Heart right ventricle (tissue), 16 donors: Measurements from ENCODE around the gene BACH1. TPM values are rescaled to one million over a fixed set of nuclear protein-coding genes. Genes with fewer than 3 reads are reported as not detected.

Source experiments
- ATAC-seq, 8 donors: fragments of 200-7000 bp; cut with Tn5 transposase; one replicate each; pipeline ENCODE4 v1.9.1; 2020; ENCODE audit warnings: mild to moderate bottlenecking in 8 of 8, moderate library complexity in 8 of 8, moderate number of reproducible peaks in 1 of 8
- DNase-seq, 2 donors: peaks; one replicate each; pipeline ENCODE4 v3.0.0-alpha.2; 2020
- H3K27ac ChIP-seq, 10 donors: fragments of 200-600 bp; sonication (generic) in 2 of 10; one replicate each; pipeline versions ENCODE4 v1.5.0 to v1.8.0; 2020 to 2022; ENCODE audit warnings: mild to moderate bottlenecking in 3 of 10
- H3K27me3 ChIP-seq, 7 donors: fragments of 200-600 bp; one replicate each; pipeline ENCODE4 v1.8.0; 2021 to 2022; ENCODE audit warnings: mild to moderate bottlenecking in 2 of 7
- H3K36me3 ChIP-seq, 9 donors: fragments of 200-600 bp; sonication (generic) in 1 of 9; one replicate each; pipeline versions ENCODE4 v1.5.0 to v1.8.0; 2020 to 2022; ENCODE audit warnings: mild to moderate bottlenecking in 2 of 9
- H3K4me1 ChIP-seq, 9 donors: fragments of 200-600 bp; sonication (generic) in 1 of 9; one replicate each; pipeline versions ENCODE4 v1.5.0 to v1.8.0; 2020 to 2022; ENCODE audit warnings: mild to moderate bottlenecking in 4 of 9
- H3K4me3 ChIP-seq, 10 donors: fragments of 200-600 bp; sonication (generic) in 2 of 10; one replicate each; pipeline versions ENCODE4 v1.5.0 to v1.8.0; 2020 to 2022; ENCODE audit warnings: mild to moderate bottlenecking in 7 of 10, moderate library complexity in 2 of 10
- H3K9me3 ChIP-seq, 11 donors: fragments of 200-600 bp in 10 of 11; sonication (generic) in 2 of 11; one replicate each; pipeline versions ENCODE4 v1.5.0 to v1.8.0; 2013 to 2022; ENCODE audit warnings: mild to moderate bottlenecking in 2 of 11, control low read depth in 1 of 11, moderate library complexity in 1 of 11
- CTCF ChIP-seq, 9 donors: fragments of 200-600 bp; sonication (generic) in 2 of 9; IDR thresholded peaks; one replicate each; pipeline versions ENCODE4 v1.5.0 to v1.8.0; 2021 to 2022; ENCODE audit warnings: antibody characterized with exemption in 9 of 9, mild to moderate bottlenecking in 5 of 9, moderate library complexity in 1 of 9
- WGBS, 2 donors: extraction: QIAGEN DNeasy Blood & Tissue Kit; methylation state at CpG; one replicate each; pipeline ENCODE4 v1.1.7; 2013; ENCODE audit warnings: inconsistent platforms in 1 of 2; 5-methylcytosine and 5-hydroxymethylcytosine counted together
- intact Hi-C, 10 donors: fragments of 100-400 bp; cut with DNase I; formaldehyde crosslinking; loops; one replicate each; pipeline versions ENCODE4 v1.11.1 to v1.14.2; 2022
- polyA plus RNA-seq, 2 donors: library from polyadenylated mRNA; stranded (reverse); fragments of 200-250 nt; gene quantifications; one replicate each; pipeline ENCODE4 v1.2.3, GENCODE V29; 2013
- total RNA-seq, 10 donors: library from RNA; stranded (reverse); fragmentation: NEBNext Ultra II Directional in 3 of 10; extraction: Animal tissue kit (Norgen Biotek cat#: 25700) in 3 of 10; gene quantifications; one replicate each; pipeline versions ENCODE4 v1.2.1 to v1.2.4, GENCODE V29; 2021 to 2023
- donor health status: Arrhythmogenic right ventricular cardiomyopathy.
- donor health status: ischemic (EF 13 %, LVEDD 7.1; RV severe dilation, severe dysfunction).
- donor health status: healthy with polysubstance abuse.
- donor health status: DM: no; HTN: yes; CAD: no.
- donor health status: DM: no; HTN: no; CAD: no.
- donor health status: ischemic (EF 25% LVEDD 6.9; RV normal size, moderate dysfunction).
- donor health status: ischemic (EF 25% LVEDD 5.7; RV mildly dilated, moderate dysfunction).
- donor health status: healthy.
- donor health status: DM: yes; HTN: yes; CAD: no.
- donor health status: Ischemic cardiomyopathy.
- donor health status: ischemic (EF 35%, LVEDD 5.7; RV mildly dilated, moderate dysfunction).
- donor health status: nonischemic (EF 11% LVEDD 7.7; RV severe dilation, severe dysfunction).
- donor health status: DM: yes; HTN: yes; CAD: no.
- donor health status: PGD.
- donor health status: ischemic (EF 29% LVEDD 5.4; RV normal size, mild dysfunction).
- donor health status: nonischemic (EF 23%, LVEDD 6.1; RV moderate dilation, normal function).

Gene BACH1
- total and polyA plus RNA-seq, 12 donors = 2.7 to 78.7 (median 44.5) TPM

DNA sequence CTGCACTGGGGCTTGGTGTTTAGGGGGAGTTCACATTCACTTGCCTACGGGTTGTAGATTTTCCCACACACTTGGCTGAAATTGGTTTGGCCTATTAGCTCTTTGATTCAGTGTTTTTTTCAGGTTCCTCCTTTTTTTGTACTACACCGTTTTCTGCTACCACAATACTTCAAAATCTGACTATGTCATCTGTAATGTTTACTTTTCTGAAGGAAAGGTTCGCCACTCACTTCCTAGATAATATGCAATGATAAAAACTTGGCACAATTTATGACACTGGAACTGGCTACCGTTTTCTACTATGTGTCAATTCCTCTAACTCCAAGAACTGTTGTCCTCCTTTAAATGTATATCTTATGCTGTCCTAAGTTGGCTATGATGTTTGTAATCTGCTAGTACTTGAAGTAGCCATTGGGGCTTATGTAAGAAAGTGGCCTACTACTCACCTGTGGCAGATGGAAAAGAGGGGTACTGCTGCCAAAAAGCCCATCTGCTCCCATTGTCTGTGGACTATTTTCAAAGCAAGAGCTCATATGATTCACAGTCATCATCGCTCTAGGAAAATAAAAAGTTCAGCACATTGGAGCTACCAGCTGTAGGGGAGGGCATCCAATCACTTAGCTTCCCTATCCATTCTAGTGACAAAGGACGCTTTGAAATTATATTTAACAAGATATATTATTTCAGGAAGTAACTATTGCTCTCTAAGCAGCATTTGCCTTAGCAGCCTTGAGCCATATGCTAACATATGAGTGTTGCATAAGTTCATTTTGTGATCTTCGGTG, 42.4 kb upstream of the BACH1 start:
- no peaks in the 10 kb centered on the region for H3K36me3 ChIP-seq
- no peak for TF ChIP-seq CTCF (IDR thresholded peaks at IDR 0.05)
- DNase-seq = no peak
- peaks cover 0 to 27% (median 15%) of the 10 kb centered on the region in 11 donors for H3K9me3 ChIP-seq
- H3K4me3 ChIP-seq = no peak overlapping the region
- no peaks in the 10 kb centered on the region for H3K27me3 ChIP-seq
- peak in 2 of 8 donors; percentile 20 to 37 for ATAC-seq
- H3K4me1 ChIP-seq = peaks cover 0 to 40% (median 6%) of the 10 kb centered on the region in 9 donors
- H3K27ac ChIP-seq = peak overlapping the region in 1 of 10 donors; percentile 43
- intact Hi-C loops = no loop called here
- WGBS, 2 donors = 71 to 75% methylated on average over 7 of the region's 7 CpGs

- TF ChIP-seq CTCF (IDR thresholded peaks at IDR 0.05) = no peak
- WGBS, 2 donors = 89 to 93% methylated on average over 2 of the region's 2 CpGs
- intact Hi-C loops = no loop called here
- peak overlapping the region in 1 of 10 donors; percentile 10 for H3K27ac ChIP-seq
- peaks cover 0 to 27% (median 15%) of the 10 kb centered on the region in 11 donors for H3K9me3 ChIP-seq
- H3K4me3 ChIP-seq = no peak overlapping the region
- H3K36me3 ChIP-seq = no peaks in the 10 kb centered on the region
- H3K27me3 ChIP-seq = no peaks in the 10 kb centered on the region
- no peak for DNase-seq
- peaks cover 0 to 40% (median 6%) of the 10 kb centered on the region in 9 donors for H3K4me1 ChIP-seq
- no peak for ATAC-seq
Observed at GRCh38 chr21:29257701-29258100, 41.0 kb upstream of the BACH1 start.

- intact Hi-C loops = no loop called here
Observed at GRCh38 chr21:29258626-29259338, 39.9 kb upstream of the BACH1 start.

More at GRCh38 chr21:29258626-29259338, 39.9 kb upstream of the BACH1 start:
- DNase-seq (no peak), ATAC-seq (no peak)
- Histone ChIP-seq H3K36me3 (no peaks in the 10 kb centered on the region), H3K27ac (peak overlapping the region in 1 of 10 donors; percentile 10), H3K4me3 (no peak overlapping the region), H3K27me3 (no peaks in the 10 kb centered on the region), H3K9me3 (peaks cover 0 to 16% (median 10%) of the 10 kb centered on the region in 11 donors), H3K4me1 (peaks cover 0 to 40% (median 6%) of the 10 kb centered on the region in 9 donors)
- TF ChIP-seq CTCF (IDR thresholded peaks at IDR 0.05) = no peak
- 39 to 57% methylated on average over 5 of the region's 5 CpGs for WGBS, 2 donors
